ENCODE results near the gene ZFYVE28.

ZFYVE28 gene

GRCh38 chr4:2256156-2256731 is 162.2 kb downstream of the ZFYVE28 start:
- DNase-seq = no peak

GRCh38 chr4:2255501-2256155 is 162.8 kb downstream of the ZFYVE28 start:
- DNase-seq = no peak

GRCh38 chr4:2254665-2255500 is 163.6 kb downstream of the ZFYVE28 start:
- DNase-seq = no peak

GRCh38 chr4:2253160-2254084 is 165.0 kb downstream of the ZFYVE28 start:
- DNase-seq = no peak

- no peak for DNase-seq
These were observed 165.8 kb downstream of the ZFYVE28 start for GRCh38 chr4:2252530-2253091.

- DNase-seq = no peak
These were observed 166.5 kb downstream of the ZFYVE28 start for GRCh38 chr4:2251795-2252529.

GRCh38 chr4:2251073-2251794 is 167.2 kb downstream of the ZFYVE28 start:
- no peak for DNase-seq

- no peak for DNase-seq
These were observed 167.9 kb downstream of the ZFYVE28 start for GRCh38 chr4:2250357-2251072.

GRCh38 chr4:2249526-2250356 is 168.7 kb downstream of the ZFYVE28 start:
- no peak for DNase-seq

- DNase-seq = no peak
These were observed 169.6 kb downstream of the ZFYVE28 start for GRCh38 chr4:2248821-2249261.

- DNase-seq = no peak
These were observed 170.2 kb downstream of the ZFYVE28 start for GRCh38 chr4:2248044-2248780.

- DNase-seq = no peak
These were observed 171.1 kb downstream of the ZFYVE28 start for GRCh38 chr4:2247128-2248043.

GRCh38 chr4:2246384-2247127 is 171.9 kb downstream of the ZFYVE28 start:
- no peak for DNase-seq

GRCh38 chr4:2245787-2246275 is 172.6 kb downstream of the ZFYVE28 start:
- no peak for DNase-seq

- DNase-seq = no peak
These were observed 173.2 kb downstream of the ZFYVE28 start for GRCh38 chr4:2245057-2245786.
